ENCODE measurements around the gene EFCAB6. TPM values are rescaled to one million over a fixed set of nuclear protein-coding genes. Genes with fewer than 3 reads are reported as not detected.

Gene EFCAB6
- total RNA-seq, 1 donor from 2014 or later = 3.6 TPM

DNA sequence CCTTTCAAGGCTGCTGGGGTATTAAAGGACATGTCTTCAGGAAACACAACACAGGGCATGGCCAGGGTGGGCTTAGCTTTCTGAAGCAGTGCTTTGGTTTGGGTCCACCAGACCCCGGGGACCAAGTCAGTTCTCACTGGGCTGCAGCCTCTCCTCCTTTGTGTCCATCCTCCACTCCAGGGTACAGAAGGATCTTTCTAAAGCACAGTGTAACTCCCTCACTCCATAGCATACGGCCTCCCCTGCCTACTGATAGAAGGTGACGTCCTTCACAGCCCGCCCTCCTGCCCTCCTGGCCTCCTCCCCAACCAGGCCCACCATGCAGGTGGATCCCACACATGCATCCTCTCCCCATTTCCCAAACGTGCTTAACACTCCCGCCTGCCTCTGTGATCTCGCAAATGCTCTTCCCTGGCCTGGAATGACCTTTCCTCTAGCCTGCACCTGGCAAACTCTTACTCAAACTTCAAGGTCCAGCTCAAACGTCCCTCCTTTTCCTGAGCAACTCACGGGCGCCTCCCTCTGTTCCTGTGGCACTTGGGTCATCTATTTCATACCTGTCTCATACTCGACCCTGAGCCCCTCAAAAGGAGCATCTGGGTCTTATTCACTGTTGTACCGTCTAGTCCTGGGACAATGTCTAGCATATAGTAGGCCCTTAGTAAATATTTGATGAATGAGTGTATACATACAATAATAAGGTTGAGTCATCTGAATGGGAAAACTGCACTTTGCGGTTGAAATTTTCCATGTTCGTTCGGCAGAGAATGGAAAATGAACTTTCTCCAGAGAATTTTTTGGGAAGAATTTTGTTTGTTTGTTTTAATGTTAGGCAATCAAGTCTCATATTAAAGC lies 187.7 kb downstream of the EFCAB6 start:
- DNase-seq = no peak
- no peaks in the 10 kb centered on the region for H3K9me3 ChIP-seq
- TF ChIP-seq CTCF (IDR thresholded peaks at IDR 0.05) = no peak
- no peak overlapping the region for H3K27ac ChIP-seq
- ATAC-seq = no peak
- H3K4me3 ChIP-seq = no peak overlapping the region
- no peaks in the 10 kb centered on the region for H3K27me3 ChIP-seq
- H3K36me3 ChIP-seq = no peaks in the 10 kb centered on the region
- intact Hi-C loops (cut with DNase I) = no loop called here
- no peaks in the 10 kb centered on the region for H3K4me1 ChIP-seq

GRCh38 chr22:43622886-43623285 lies 189.2 kb downstream of the EFCAB6 start:
- Histone ChIP-seq H3K36me3 (no peaks in the 10 kb centered on the region), H3K4me1 (no peaks in the 10 kb centered on the region), H3K9me3 (no peaks in the 10 kb centered on the region), H3K27me3 (no peaks in the 10 kb centered on the region), H3K4me3 (no peak overlapping the region), H3K27ac (no peak overlapping the region)
- ATAC-seq (no peak), DNase-seq (no peak)
- no peak for TF ChIP-seq CTCF (IDR thresholded peaks at IDR 0.05)
- intact Hi-C loops (cut with DNase I) = no loop called here

DNA sequence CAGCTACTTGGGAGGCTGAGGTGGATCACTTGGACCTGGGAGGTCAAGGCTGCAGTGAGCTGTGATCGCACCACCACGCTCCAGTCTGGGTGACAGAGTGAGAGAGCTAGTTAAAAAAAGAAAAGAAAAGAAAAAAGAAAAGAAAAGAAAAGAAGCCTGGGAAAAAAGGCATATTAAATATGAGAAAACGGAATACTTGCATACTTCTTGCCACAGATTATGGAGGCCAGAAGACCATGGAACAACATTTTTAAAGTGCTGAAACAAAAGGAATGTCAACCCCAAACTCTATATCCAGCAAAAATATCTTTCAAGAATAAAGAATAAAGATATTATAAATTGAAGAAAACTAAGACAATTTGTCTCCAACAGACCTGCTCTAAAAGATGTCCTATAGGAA lies 191.9 kb downstream of the EFCAB6 start:
- no peak for TF ChIP-seq CTCF (IDR thresholded peaks at IDR 0.05)
- no peaks in the 10 kb centered on the region for H3K36me3 ChIP-seq
- H3K27ac ChIP-seq = no peak overlapping the region
- no peak for DNase-seq
- ATAC-seq = no peak
- H3K9me3 ChIP-seq = no peaks in the 10 kb centered on the region
- no peaks in the 10 kb centered on the region for H3K4me1 ChIP-seq
- no peaks in the 10 kb centered on the region for H3K27me3 ChIP-seq
- no peak overlapping the region for H3K4me3 ChIP-seq
- intact Hi-C loops (cut with DNase I) = no loop called here

GRCh38 chr22:43618517-43618916 lies 193.6 kb downstream of the EFCAB6 start:
- DNase-seq = no peak
- no peak for ATAC-seq
- no peak for TF ChIP-seq CTCF (IDR thresholded peaks at IDR 0.05)
- intact Hi-C loops (cut with DNase I) = no loop called here
- H3K4me3 ChIP-seq = no peak overlapping the region
- H3K36me3 ChIP-seq = no peaks in the 10 kb centered on the region
- H3K9me3 ChIP-seq = no peaks in the 10 kb centered on the region
- H3K27me3 ChIP-seq = no peaks in the 10 kb centered on the region
- no peak overlapping the region for H3K27ac ChIP-seq
- H3K4me1 ChIP-seq = no peaks in the 10 kb centered on the region

DNA sequence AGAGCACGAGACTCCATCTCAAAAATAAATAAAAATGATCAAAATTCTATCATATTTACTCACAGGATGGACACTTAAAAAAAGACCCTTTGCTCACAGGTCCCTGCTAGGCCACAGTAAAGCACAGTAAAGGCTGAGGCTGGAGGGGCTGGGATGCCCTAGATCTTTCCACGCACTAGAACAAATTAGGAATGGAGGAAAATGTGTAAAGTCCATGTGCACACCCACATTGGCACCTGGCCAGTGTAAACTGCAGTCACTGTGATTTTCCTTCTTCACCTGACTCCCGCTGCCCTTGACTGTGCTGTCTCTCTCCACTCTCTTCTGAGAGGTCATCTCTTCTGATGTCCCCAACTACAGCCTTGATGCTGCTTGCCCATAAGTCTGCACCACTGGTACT lies 195.5 kb downstream of the EFCAB6 start:
- H3K27ac ChIP-seq = no peak overlapping the region
- ATAC-seq (no peak), DNase-seq (no peak)
- intact Hi-C loops (cut with DNase I) = no loop called here
- H3K9me3 ChIP-seq = no peaks in the 10 kb centered on the region
- no peaks in the 10 kb centered on the region for H3K36me3 ChIP-seq
- H3K27me3 ChIP-seq = no peaks in the 10 kb centered on the region
- H3K4me1 ChIP-seq = no peaks in the 10 kb centered on the region
- TF ChIP-seq CTCF (IDR thresholded peaks at IDR 0.05) = no peak
- no peak overlapping the region for H3K4me3 ChIP-seq

Measured in upper lobe of right lung (tissue), 1 donor.